Muscle of leg (tissue), 11 donors: ENCODE results near the gene NET1. TPM values are rescaled to one million over a fixed set of nuclear protein-coding genes. Genes with fewer than 3 reads are reported as not detected.

Experiments used
- DNase-seq: peaks from one replicate; pipeline ENCODE4 v3.0.0; 2013
- H3K27ac ChIP-seq: one replicate; pipeline ENCODE4 v1.5.1; 2013; ENCODE audit warnings: mild to moderate bottlenecking, low read length, control low read depth
- H3K27me3 ChIP-seq: one replicate; pipeline ENCODE4 v1.6.1; 2013; ENCODE audit warnings: low read length; ENCODE audit not compliant: control insufficient read depth, insufficient read depth
- H3K36me3 ChIP-seq: one replicate; pipeline ENCODE4 v1.6.1; 2013; ENCODE audit warnings: low read length; ENCODE audit not compliant: control insufficient read depth, insufficient read depth
- H3K4me1 ChIP-seq: one replicate; pipeline ENCODE4 v1.6.1; 2013; ENCODE audit warnings: low read length; ENCODE audit not compliant: control insufficient read depth, insufficient read depth
- H3K4me3 ChIP-seq: one replicate; pipeline ENCODE4 v1.5.1; 2013; ENCODE audit warnings: low read length, control low read depth
- H3K9me3 ChIP-seq: replicated peaks from 2 replicates; pipeline ENCODE4 v1.6.1; 2013; ENCODE audit warnings: low read depth, low read length; ENCODE audit not compliant: control insufficient read depth
- WGBS: methylation state at CpG from one replicate; pipeline ENCODE4 v1.1.5; 2013; ENCODE audit warnings: missing lambda C conversion rate; ENCODE audit not compliant: insufficient coverage; 5-methylcytosine and 5-hydroxymethylcytosine counted together
- polyA plus RNA-seq, 8 donors: library from polyadenylated mRNA; unstranded; fragments of 120-200 nt; gene quantifications; one replicate each; pipeline versions ENCODE4 v1.2.1 to v1.2.3, GENCODE V29; 2013; ENCODE audit warnings: inconsistent platforms in 1 of 8, low replicate concordance in 1 of 8; ENCODE audit not compliant: insufficient read length in 8 of 8, insufficient read depth in 1 of 8
- total RNA-seq: library from RNA; stranded (reverse); fragments of 120-200 nt; gene quantifications from one replicate; pipeline ENCODE4 v1.2.4, GENCODE V29; 2013

The NET1 gene
- total and polyA plus RNA-seq, 9 donors: 87.4 to 127 (median 104) TPM

GRCh38 chr10:5449227-5449626, 36.9 kb downstream of the NET1 start:
- WGBS: no CpG with 5 or more reads among the region's 2 CpGs

GRCh38 chr10:5449823-5450222, 37.5 kb downstream of the NET1 start:
- peak overlapping the region; percentile 53 for H3K4me3 ChIP-seq
- no peaks in the 10 kb centered on the region for H3K9me3 ChIP-seq
- DNase-seq: peak; percentile 93
- H3K36me3 ChIP-seq: peaks cover 24% of the 10 kb centered on the region
- peaks cover 2% of the 10 kb centered on the region for H3K4me1 ChIP-seq
- peak overlapping the region; percentile 82 for H3K27ac ChIP-seq
- WGBS: 20% methylated on average over 2 of the region's 8 CpGs
- H3K27me3 ChIP-seq: no peaks in the 10 kb centered on the region

More at GRCh38 chr10:5449227-5449626, 36.9 kb downstream of the NET1 start:
- Histone ChIP-seq H3K9me3 (no peaks in the 10 kb centered on the region), H3K4me1 (peaks cover 2% of the 10 kb centered on the region), H3K4me3 (peak overlapping the region; percentile 53), H3K27me3 (no peaks in the 10 kb centered on the region), H3K36me3 (peaks cover 18% of the 10 kb centered on the region), H3K27ac (peak overlapping the region; percentile 82)
- DNase-seq: peak; percentile 40

GRCh38 chr10:5450605-5451384, 38.4 kb downstream of the NET1 start:
- H3K4me3 ChIP-seq: no peak overlapping the region

DNA sequence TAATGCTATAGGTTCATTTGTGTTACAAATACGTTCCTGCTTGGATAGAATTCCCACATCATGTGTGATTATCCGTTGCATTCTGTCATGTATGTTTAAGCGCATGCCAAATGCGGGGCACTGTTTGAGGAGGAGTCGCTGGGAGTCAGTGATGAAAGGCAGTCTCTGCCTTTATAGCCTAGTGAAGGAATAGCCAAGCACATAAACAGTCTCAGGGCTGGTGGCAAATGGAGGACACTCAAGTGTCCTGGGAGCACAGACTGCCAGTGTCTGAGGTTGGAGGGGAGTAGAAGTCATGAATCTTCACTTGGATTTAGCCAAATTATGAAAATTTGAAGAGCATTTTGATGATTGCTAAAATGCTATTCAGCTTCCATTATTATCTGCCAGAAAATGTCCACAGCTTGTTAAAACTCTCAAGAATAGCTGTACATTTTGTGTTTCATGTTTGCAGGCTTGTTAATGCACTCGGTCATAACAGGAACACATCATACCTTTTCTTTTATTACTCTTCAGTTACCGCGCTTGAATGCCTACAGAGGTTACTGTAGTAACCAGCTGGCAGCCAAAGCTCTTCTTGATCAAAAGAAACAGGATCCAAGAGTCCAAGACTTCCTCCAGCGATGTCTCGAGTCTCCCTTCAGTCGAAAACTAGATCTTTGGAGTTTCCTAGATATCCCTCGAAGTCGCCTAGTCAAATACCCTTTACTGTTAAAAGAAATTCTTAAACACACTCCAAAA, 41.6 kb downstream of the NET1 start:
- peaks cover 2% of the 10 kb centered on the region for H3K4me1 ChIP-seq
- no peak overlapping the region for H3K4me3 ChIP-seq
- no peaks in the 10 kb centered on the region for H3K27me3 ChIP-seq
- no peaks in the 10 kb centered on the region for H3K9me3 ChIP-seq
- 78% methylated on average over 6 of the region's 13 CpGs for WGBS
- H3K36me3 ChIP-seq: peaks cover 37% of the 10 kb centered on the region
- no peak overlapping the region for H3K27ac ChIP-seq
- DNase-seq: no peak

More at GRCh38 chr10:5450605-5451384, 38.4 kb downstream of the NET1 start:
- no peak for DNase-seq
- H3K4me1 ChIP-seq: peaks cover 2% of the 10 kb centered on the region
- H3K27ac ChIP-seq: no peak overlapping the region
- peaks cover 26% of the 10 kb centered on the region for H3K36me3 ChIP-seq
- 53% methylated on average over 2 of the region's 4 CpGs for WGBS
- no peaks in the 10 kb centered on the region for H3K9me3 ChIP-seq
- no peaks in the 10 kb centered on the region for H3K27me3 ChIP-seq

GRCh38 chr10:5456563-5456962, 44.2 kb downstream of the NET1 start:
- Histone ChIP-seq H3K36me3 (peaks cover 44% of the 10 kb centered on the region), H3K27me3 (no peaks in the 10 kb centered on the region), H3K9me3 (no peaks in the 10 kb centered on the region), H3K27ac (no peak overlapping the region), H3K4me3 (no peak overlapping the region), H3K4me1 (peaks cover 6% of the 10 kb centered on the region)
- DNase-seq: no peak
- WGBS: 89% methylated on average over 6 of the region's 12 CpGs

GRCh38 chr10:5457741-5458140, 45.4 kb downstream of the NET1 start:
- Histone ChIP-seq H3K27ac (no peak overlapping the region), H3K36me3 (peaks cover 39% of the 10 kb centered on the region), H3K9me3 (no peaks in the 10 kb centered on the region), H3K4me1 (peaks cover 16% of the 10 kb centered on the region), H3K4me3 (no peak overlapping the region), H3K27me3 (no peaks in the 10 kb centered on the region)
- WGBS: 76% methylated on average over 3 of the region's 3 CpGs
- DNase-seq: no peak

DNA sequence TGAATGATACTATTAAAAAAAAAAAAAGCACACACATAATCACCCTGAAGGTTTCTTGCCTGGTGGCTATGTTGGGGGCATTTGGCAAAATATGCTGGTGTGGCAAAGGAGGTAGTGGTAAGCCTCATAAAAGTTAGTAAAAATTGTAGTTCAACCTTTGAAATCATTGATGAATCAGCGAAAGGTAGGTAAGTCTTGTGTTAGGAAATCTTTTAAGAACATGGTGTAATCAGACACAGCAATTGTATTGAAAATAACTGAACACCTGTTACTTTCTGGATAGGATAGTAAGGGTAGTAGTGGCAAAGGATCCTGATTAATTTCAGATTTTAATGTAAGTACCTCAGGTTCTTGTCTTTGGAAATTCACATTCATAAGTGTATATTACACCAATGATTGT, 46.1 kb downstream of the NET1 start:
- peaks cover 34% of the 10 kb centered on the region for H3K36me3 ChIP-seq
- H3K4me1 ChIP-seq: peaks cover 18% of the 10 kb centered on the region
- no peaks in the 10 kb centered on the region for H3K27me3 ChIP-seq
- WGBS: no CpG with 5 or more reads among the region's 1 CpG
- DNase-seq: no peak
- H3K27ac ChIP-seq: no peak overlapping the region
- H3K4me3 ChIP-seq: no peak overlapping the region
- H3K9me3 ChIP-seq: no peaks in the 10 kb centered on the region

DNA sequence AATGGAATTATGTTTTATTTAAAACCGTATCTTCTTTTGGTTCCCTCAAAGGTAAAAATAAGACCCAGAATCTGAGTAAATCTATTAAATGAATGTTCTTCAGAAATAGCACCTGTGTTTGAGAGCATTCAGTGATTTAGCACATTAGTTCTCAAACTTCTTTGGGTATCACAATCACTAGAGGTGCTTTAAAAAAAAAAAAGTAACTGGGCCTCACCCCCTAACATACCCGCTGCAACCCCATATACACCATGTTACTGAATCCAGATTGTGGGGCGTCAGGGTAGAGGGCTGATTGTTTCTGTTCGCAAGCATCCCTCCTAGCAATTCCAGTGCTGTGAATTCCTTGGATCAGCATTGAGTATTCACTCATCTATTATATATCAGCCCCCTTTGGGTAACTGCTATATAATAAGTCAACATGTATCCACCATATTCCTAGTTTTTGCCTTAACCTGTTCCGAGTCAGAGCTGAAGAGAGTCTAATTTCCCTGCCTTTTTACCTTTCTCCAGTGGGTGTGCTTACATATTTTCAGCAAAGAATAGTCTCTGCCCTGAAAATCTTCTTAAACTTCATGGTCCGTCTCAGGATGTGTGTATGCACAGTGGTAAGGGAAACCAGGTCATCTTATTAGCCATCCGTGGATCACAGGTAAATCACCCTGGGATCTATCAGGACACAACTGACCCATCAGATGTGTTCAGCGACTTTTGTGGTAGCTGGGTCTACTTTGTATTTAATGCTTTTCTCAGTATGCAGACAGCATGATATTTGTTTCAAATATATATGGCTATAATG, 46.8 kb downstream of the NET1 start:
- no peaks in the 10 kb centered on the region for H3K27me3 ChIP-seq
- peaks cover 27% of the 10 kb centered on the region for H3K36me3 ChIP-seq
- no peaks in the 10 kb centered on the region for H3K9me3 ChIP-seq
- no peak for DNase-seq
- H3K27ac ChIP-seq: no peak overlapping the region
- H3K4me3 ChIP-seq: no peak overlapping the region
- WGBS: 100% methylated on average over 2 of the region's 8 CpGs
- H3K4me1 ChIP-seq: peaks cover 18% of the 10 kb centered on the region

- Histone ChIP-seq H3K9me3 (no peaks in the 10 kb centered on the region), H3K4me3 (no peak overlapping the region), H3K4me1 (peaks cover 28% of the 10 kb centered on the region), H3K36me3 (peaks cover 18% of the 10 kb centered on the region), H3K27me3 (no peaks in the 10 kb centered on the region), H3K27ac (no peak overlapping the region)
- no peak for DNase-seq
- WGBS: 84% methylated on average over 4 of the region's 14 CpGs
Measured at GRCh38 chr10:5460468-5461202, 48.3 kb downstream of the NET1 start.
